ENCODE data around the gene INKA1.

DNA sequence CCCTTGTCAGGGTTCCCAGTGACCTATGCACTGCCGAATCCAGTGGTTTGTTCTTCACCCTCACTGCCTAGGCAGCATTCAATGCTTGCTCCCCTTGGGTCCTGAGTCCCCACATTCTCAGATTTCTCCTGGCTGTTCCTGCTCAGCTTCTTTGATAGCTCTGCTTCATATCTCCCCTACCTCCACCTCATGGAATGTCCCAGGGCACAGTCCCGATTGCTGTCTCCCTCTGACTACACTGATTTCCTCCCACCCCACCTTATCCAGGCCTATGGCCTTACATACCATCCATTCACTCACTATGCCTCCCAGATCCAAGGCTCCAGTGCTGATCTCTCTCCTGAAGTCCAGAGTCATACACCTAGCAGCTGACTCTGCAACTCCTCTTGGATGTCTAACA lies 1.9 kb upstream of the INKA1 start:
- TF ChIP-seq, protein P1, sequence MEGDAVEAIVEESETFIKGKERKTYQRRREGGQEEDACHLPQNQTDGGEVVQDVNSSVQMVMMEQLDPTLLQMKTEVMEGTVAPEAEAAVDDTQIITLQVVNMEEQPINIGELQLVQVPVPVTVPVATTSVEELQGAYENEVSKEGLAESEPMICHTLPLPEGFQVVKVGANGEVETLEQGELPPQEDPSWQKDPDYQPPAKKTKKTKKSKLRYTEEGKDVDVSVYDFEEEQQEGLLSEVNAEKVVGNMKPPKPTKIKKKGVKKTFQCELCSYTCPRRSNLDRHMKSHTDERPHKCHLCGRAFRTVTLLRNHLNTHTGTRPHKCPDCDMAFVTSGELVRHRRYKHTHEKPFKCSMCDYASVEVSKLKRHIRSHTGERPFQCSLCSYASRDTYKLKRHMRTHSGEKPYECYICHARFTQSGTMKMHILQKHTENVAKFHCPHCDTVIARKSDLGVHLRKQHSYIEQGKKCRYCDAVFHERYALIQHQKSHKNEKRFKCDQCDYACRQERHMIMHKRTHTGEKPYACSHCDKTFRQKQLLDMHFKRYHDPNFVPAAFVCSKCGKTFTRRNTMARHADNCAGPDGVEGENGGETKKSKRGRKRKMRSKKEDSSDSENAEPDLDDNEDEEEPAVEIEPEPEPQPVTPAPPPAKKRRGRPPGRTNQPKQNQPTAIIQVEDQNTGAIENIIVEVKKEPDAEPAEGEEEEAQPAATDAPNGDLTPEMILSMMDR (IDR thresholded peaks at IDR 0.05): no peak
- TF ChIP-seq POLR2A (IDR thresholded peaks at IDR 0.05): no peak
